ENCODE results near the gene OLFML2A.

The OLFML2A gene

GRCh38 chr9:124766815-124767554, 9.9 kb upstream of the OLFML2A start:
- Histone ChIP-seq H3K4me3 (ENCODE audit: low read length) (no peak overlapping the region), H3K27ac (ENCODE audit: low read length) (no peak overlapping the region), H3K9me3 (ENCODE audit: insufficient read depth, low read length) (no peaks in the 10 kb centered on the region), H3K79me2 (ENCODE audit: low read length) (peaks cover 84% of the 10 kb centered on the region), H3K27me3 (ENCODE audit: low read depth, low read length) (no peaks in the 10 kb centered on the region), H3K36me3 (replicated peaks; ENCODE audit: low read depth, low read length) (no peaks in the 10 kb centered on the region), H3K4me2 (ENCODE audit: low read length) (peak overlapping the region; percentile 73), H3K4me1 (ENCODE audit: low read length) (peaks cover 50% of the 10 kb centered on the region), H3K9ac (ENCODE audit: low read length) (no peak overlapping the region), H4K20me1 (ENCODE audit: insufficient read depth, low read length) (peaks cover 71% of the 10 kb centered on the region), H2AFZ (ENCODE audit: low read depth, low read length) (no peak overlapping the region)
- TF ChIP-seq, protein P1, sequence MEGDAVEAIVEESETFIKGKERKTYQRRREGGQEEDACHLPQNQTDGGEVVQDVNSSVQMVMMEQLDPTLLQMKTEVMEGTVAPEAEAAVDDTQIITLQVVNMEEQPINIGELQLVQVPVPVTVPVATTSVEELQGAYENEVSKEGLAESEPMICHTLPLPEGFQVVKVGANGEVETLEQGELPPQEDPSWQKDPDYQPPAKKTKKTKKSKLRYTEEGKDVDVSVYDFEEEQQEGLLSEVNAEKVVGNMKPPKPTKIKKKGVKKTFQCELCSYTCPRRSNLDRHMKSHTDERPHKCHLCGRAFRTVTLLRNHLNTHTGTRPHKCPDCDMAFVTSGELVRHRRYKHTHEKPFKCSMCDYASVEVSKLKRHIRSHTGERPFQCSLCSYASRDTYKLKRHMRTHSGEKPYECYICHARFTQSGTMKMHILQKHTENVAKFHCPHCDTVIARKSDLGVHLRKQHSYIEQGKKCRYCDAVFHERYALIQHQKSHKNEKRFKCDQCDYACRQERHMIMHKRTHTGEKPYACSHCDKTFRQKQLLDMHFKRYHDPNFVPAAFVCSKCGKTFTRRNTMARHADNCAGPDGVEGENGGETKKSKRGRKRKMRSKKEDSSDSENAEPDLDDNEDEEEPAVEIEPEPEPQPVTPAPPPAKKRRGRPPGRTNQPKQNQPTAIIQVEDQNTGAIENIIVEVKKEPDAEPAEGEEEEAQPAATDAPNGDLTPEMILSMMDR (IDR thresholded peaks at IDR 0.05; ENCODE audit: low read depth, low read length), result peak; percentile 37
- TF ChIP-seq EZH2phosphoT487 (IDR thresholded peaks at IDR 0.05; ENCODE audit: low read depth), result no peak

GRCh38 chr9:124767821-124768220, 9.1 kb upstream of the OLFML2A start:
- Histone ChIP-seq H3K36me3 (replicated peaks; ENCODE audit: low read depth, low read length) (no peaks in the 10 kb centered on the region), H3K9ac (ENCODE audit: low read length) (no peak overlapping the region), H3K79me2 (ENCODE audit: low read length) (peaks cover 76% of the 10 kb centered on the region), H3K4me2 (ENCODE audit: low read length) (peak overlapping the region; percentile 73), H3K27me3 (ENCODE audit: low read depth, low read length) (no peaks in the 10 kb centered on the region), H3K4me3 (ENCODE audit: low read length) (peak overlapping the region; percentile 91; the same call in 1 of the 2 replicates), H2AFZ (ENCODE audit: low read depth, low read length) (no peak overlapping the region), H3K4me1 (ENCODE audit: low read length) (peaks cover 50% of the 10 kb centered on the region), H4K20me1 (ENCODE audit: insufficient read depth, low read length) (peaks cover 64% of the 10 kb centered on the region), H3K27ac (ENCODE audit: low read length) (no peak overlapping the region), H3K9me3 (ENCODE audit: insufficient read depth, low read length) (no peaks in the 10 kb centered on the region)
- TF ChIP-seq, protein P1 (IDR thresholded peaks at IDR 0.05; ENCODE audit: low read depth, low read length), result no peak
- no peak for TF ChIP-seq EZH2phosphoT487 (IDR thresholded peaks at IDR 0.05; ENCODE audit: low read depth)

DNA sequence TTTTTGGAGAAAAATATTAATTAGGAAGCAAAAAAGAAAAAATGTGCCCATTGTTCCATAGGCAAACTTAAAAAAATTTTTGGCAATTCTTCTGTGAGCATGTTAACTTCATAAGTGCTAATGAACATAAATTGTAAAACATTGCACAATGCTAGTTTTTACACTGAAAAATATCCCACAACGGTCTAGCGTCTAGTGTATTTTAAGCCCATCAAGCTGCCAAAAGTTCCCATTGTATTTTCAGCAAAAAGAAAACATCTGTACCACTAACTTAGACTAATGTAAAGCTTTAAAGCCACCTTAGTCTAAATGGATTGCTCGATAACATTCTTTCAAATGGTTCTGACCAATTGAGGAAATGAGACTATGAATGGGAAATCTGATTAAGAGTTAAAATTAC, 8.6 kb upstream of the OLFML2A start:
- Histone ChIP-seq H3K4me3 (ENCODE audit: low read length) (peak overlapping the region; percentile 91), H2AFZ (ENCODE audit: low read depth, low read length) (no peak overlapping the region), H3K9ac (ENCODE audit: low read length) (peak overlapping the region; percentile 91; the same call in 1 of the 2 replicates), H3K4me2 (ENCODE audit: low read length) (peak overlapping the region; percentile 73), H3K27me3 (ENCODE audit: low read depth, low read length) (no peaks in the 10 kb centered on the region), H3K4me1 (ENCODE audit: low read length) (peaks cover 51% of the 10 kb centered on the region), H3K27ac (ENCODE audit: low read length) (no peak overlapping the region), H3K36me3 (replicated peaks; ENCODE audit: low read depth, low read length) (no peaks in the 10 kb centered on the region), H3K9me3 (ENCODE audit: insufficient read depth, low read length) (no peaks in the 10 kb centered on the region), H3K79me2 (ENCODE audit: low read length) (peaks cover 71% of the 10 kb centered on the region), H4K20me1 (ENCODE audit: insufficient read depth, low read length) (peaks cover 59% of the 10 kb centered on the region)
- TF ChIP-seq, protein P1 (IDR thresholded peaks at IDR 0.05; ENCODE audit: low read depth, low read length), result no peak
- TF ChIP-seq EZH2phosphoT487 (IDR thresholded peaks at IDR 0.05; ENCODE audit: low read depth), result no peak

DNA sequence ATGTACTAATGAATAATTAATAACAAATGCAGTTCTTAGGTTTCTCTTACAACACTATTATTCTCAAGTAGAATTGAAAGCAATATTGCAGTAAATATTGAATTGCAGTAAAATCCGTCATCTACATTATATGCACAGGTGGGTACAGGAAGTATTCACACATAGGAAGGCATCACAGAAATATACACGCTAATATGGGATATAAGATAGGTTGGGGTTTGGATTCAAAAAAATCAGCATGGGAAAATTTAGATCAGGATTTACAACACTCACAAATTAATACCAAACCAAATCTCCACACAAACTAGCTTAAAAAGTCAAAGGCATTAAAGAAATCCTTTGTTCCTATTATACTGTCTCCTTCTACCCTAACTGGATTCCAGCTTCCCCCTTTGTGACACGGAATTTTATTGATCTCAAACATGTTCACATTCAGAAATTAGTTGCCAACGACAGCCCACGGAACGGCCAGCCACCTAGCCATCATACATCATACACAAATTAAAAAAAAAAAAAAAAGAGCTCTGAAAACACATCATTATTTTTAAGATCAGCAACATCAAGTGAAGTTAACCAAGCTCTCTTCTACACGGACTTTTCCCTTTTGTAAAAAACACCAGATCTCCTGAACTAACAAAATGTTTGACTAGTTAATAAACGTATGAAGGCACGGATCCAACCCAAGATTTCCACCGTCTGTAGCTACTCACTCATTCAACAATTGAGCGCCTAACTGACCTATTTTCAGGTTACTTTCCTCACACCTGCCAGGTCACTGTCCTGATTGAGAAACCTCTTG, 8.0 kb upstream of the OLFML2A start:
- Histone ChIP-seq H3K4me3 (ENCODE audit: low read length) (peak overlapping the region; percentile 91), H4K20me1 (ENCODE audit: insufficient read depth, low read length) (peaks cover 55% of the 10 kb centered on the region), H3K9ac (ENCODE audit: low read length) (peak overlapping the region; percentile 91), H3K27me3 (ENCODE audit: low read depth, low read length) (no peaks in the 10 kb centered on the region), H3K4me2 (ENCODE audit: low read length) (peak overlapping the region; percentile 73), H3K79me2 (ENCODE audit: low read length) (peaks cover 65% of the 10 kb centered on the region), H2AFZ (ENCODE audit: low read depth, low read length) (no peak overlapping the region), H3K36me3 (replicated peaks; ENCODE audit: low read depth, low read length) (no peaks in the 10 kb centered on the region), H3K9me3 (ENCODE audit: insufficient read depth, low read length) (no peaks in the 10 kb centered on the region), H3K4me1 (ENCODE audit: low read length) (peaks cover 57% of the 10 kb centered on the region), H3K27ac (ENCODE audit: low read length) (peak overlapping the region; percentile 81)
- TF ChIP-seq, protein P1 (IDR thresholded peaks at IDR 0.05; ENCODE audit: low read depth, low read length), result no peak
- no peak for TF ChIP-seq EZH2phosphoT487 (IDR thresholded peaks at IDR 0.05; ENCODE audit: low read depth)
